ENCODE results near the gene PTPN4. TPM values are rescaled to one million over a fixed set of nuclear protein-coding genes. Genes with fewer than 3 reads are reported as not detected.

PTPN4 gene
- total and polyA plus RNA-seq, 2 of the 13 experiments (the other 11 are each of a cell fraction or from before 2014, with no cell fraction given): 20.3 to 34.6 TPM

GRCh38 chr2:119721043-119721442 lies 38.7 kb upstream of the PTPN4 start:
- in situ Hi-C loops (cut with HindIII; ENCODE audit: extremely low pct_ligation_motif_present, low pct_unique_long_range_greater_than_20kb): no loop called here
- CTCF ChIA-PET (ENCODE audit: low intra/inter-chr PET ratio, low total read pairs): interaction anchor here (1.8 kb wide), 1 partner anchor 19 kb away, joined by 4 read pairs; no protein-coding TSS in a partner anchor

GRCh38 chr2:119721462-119721861 lies 38.3 kb upstream of the PTPN4 start:
- CTCF ChIA-PET (ENCODE audit: low intra/inter-chr PET ratio, low total read pairs): interaction anchor here (1.8 kb wide), 1 partner anchor 19 kb away, joined by 4 read pairs; no protein-coding TSS in a partner anchor
- FAIRE-seq (no peak), DNase-seq (ENCODE audit: low spot score) (peak; percentile 33), ATAC-seq (peak; percentile 45)
- Histone ChIP-seq H3K36me3 (replicated peaks in 1 of 2; ENCODE audit: control insufficient read depth in 1 of 2, insufficient read depth in 2 of 2, low read length in 2 of 2) (no peaks in the 10 kb centered on the region), H4K20me1 (ENCODE audit: insufficient read depth, low read length) (no peaks in the 10 kb centered on the region), H3K4me3 (replicated peaks in 1 of 3; ENCODE audit: insufficient read depth in 1 of 3, low read depth in 2 of 3, low read length in 3 of 3) (no peak overlapping the region), H3K79me2 (ENCODE audit: insufficient read depth, low read length) (no peaks in the 10 kb centered on the region), H2AFZ (ENCODE audit: low read length) (no peak overlapping the region), H3K27me3 (ENCODE audit: control insufficient read depth in 1 of 2, insufficient read depth in 2 of 2, low read length in 2 of 2) (peaks cover 0 to 28% of the 10 kb centered on the region in 2 experiments; a peak in 3 of 5 replicates), H3K4me2 (ENCODE audit: low read depth, low read length) (peak overlapping the region; percentile 8), H3K9ac (ENCODE audit: insufficient read depth, low read depth, low read length) (no peak overlapping the region), H3K9me3 (ENCODE audit: low read length) (no peaks in the 10 kb centered on the region), H3K27ac (ENCODE audit: extremely low read length, insufficient read depth, low read length) (no peak overlapping the region), H3K4me1 (ENCODE audit: insufficient read depth, low read length) (peaks cover 76% of the 10 kb centered on the region)
- intact Hi-C loops (cut with micrococcal nuclease; ENCODE audit: unreplicated experiment) (no loop called here), in situ Hi-C loops (cut with HindIII; ENCODE audit: extremely low pct_ligation_motif_present, low pct_unique_long_range_greater_than_20kb) (no loop called here)
- 23% methylated on average over 5 of the region's 5 CpGs for WGBS (ENCODE audit: low lambda C conversion rate)
- BruUV-seq (replicated peaks): no TSS peak
- POLR2A ChIA-PET: interaction anchor here (1.2 kb wide), 1 partner anchor 43 kb away, joined by 4 read pairs; the partner anchor contains the start of gene TMEM177
- TF ChIP-seq ARID4A (CRISPR knock-in tag; IDR thresholded peaks at IDR 0.05; ENCODE audit: borderline replicate concordance): peak; percentile 22; the same call in 1 of the 2 replicates
- 0 out of 2 replicates have a peak, but pooled peaks have one; percentile 0 for TF ChIP-seq PHF21A (CRISPR knock-in tag; IDR thresholded peaks at IDR 0.05)
- TF ChIP-seq EP300 (IDR thresholded peaks at IDR 0.05; ENCODE audit: low read depth in 2 of 2, low read length in 2 of 2): no peak
- TF ChIP-seq EP300 (CRISPR knock-in tag; IDR thresholded peaks at IDR 0.05; ENCODE audit: borderline replicate concordance): no peak
- TF ChIP-seq NR2F6 (IDR thresholded peaks at IDR 0.05): 0 out of 2 replicates have a peak, but pooled peaks have one; percentile 5
- TF ChIP-seq NR2F6 (CRISPR knock-in tag; IDR thresholded peaks at IDR 0.05): no peak
- TF ChIP-seq KLF16 (CRISPR knock-in tag; IDR thresholded peaks at IDR 0.05): 0 out of 4 replicates have a peak, but pooled peaks of 1 of the 2 experiments have one; percentile 17
- peak; percentile 26 for TF ChIP-seq STAG1 (CRISPR knock-in tag; IDR thresholded peaks at IDR 0.05)
- 0 out of 2 replicates have a peak, but pooled peaks have one; percentile 47 for TF ChIP-seq KAT8 (CRISPR knock-in tag; IDR thresholded peaks at IDR 0.05)
- TF ChIP-seq ZNF3 (CRISPR knock-in tag; IDR thresholded peaks at IDR 0.05): peak; percentile 46; the same call in 1 of the 2 replicates
- TF ChIP-seq FOXK1 (CRISPR knock-in tag; IDR thresholded peaks at IDR 0.05; ENCODE audit: borderline replicate concordance, low read depth): peak; percentile 11; the same call in 1 of the 2 replicates
- no peak for TF ChIP-seq JUN (CRISPR knock-in tag; IDR thresholded peaks at IDR 0.05)

More at GRCh38 chr2:119721043-119721442, 38.7 kb upstream of the PTPN4 start:
- intact Hi-C loops (cut with micrococcal nuclease; ENCODE audit: unreplicated experiment): no loop called here
- no peaks in the 10 kb centered on the region for H3K9me3 ChIP-seq (ENCODE audit: low read length)
- no peaks in the 10 kb centered on the region for H3K79me2 ChIP-seq (ENCODE audit: insufficient read depth, low read length)
- BruUV-seq (replicated peaks): no TSS peak
- H3K27ac ChIP-seq (ENCODE audit: extremely low read length, insufficient read depth, low read length): no peak overlapping the region
- ATAC-seq (no peak), DNase-seq (ENCODE audit: low spot score) (no peak), FAIRE-seq (no peak)
- H3K27me3 ChIP-seq (ENCODE audit: control insufficient read depth in 1 of 2, insufficient read depth in 2 of 2, low read length in 2 of 2): peaks cover 0 to 32% of the 10 kb centered on the region in 2 experiments; a peak in 3 of 5 replicates
- H3K4me3 ChIP-seq (replicated peaks in 1 of 3; ENCODE audit: insufficient read depth in 1 of 3, low read depth in 2 of 3, low read length in 3 of 3): no peak overlapping the region
- 0 out of 2 replicates have a peak, but pooled peaks have one; percentile 9 for TF ChIP-seq FOSL2 (CRISPR knock-in tag; IDR thresholded peaks at IDR 0.05)
- TF ChIP-seq ZNF431 (CRISPR knock-in tag; IDR thresholded peaks at IDR 0.05; ENCODE audit: borderline replicate concordance, low read depth): no peak
- no peak for TF ChIP-seq ARID2 (CRISPR knock-in tag; IDR thresholded peaks at IDR 0.05; ENCODE audit: borderline replicate concordance)
- no peak for TF ChIP-seq RAD21 (CRISPR knock-in tag; IDR thresholded peaks at IDR 0.05)
- TF ChIP-seq ZNF331 (CRISPR knock-in tag; IDR thresholded peaks at IDR 0.05): no peak
- TF ChIP-seq TCF7 (IDR thresholded peaks at IDR 0.05; ENCODE audit: low read depth): no peak
- TF ChIP-seq TBL1XR1 (IDR thresholded peaks at IDR 0.05; ENCODE audit: borderline replicate concordance, low read length, partially characterized antibody): no peak
- TF ChIP-seq HNRNPH1 (optimal IDR thresholded peaks at IDR 0.05; ENCODE audit: low read depth, low read length): no peak
- TF ChIP-seq PHF21A (CRISPR knock-in tag; IDR thresholded peaks at IDR 0.05): 0 out of 2 replicates have a peak, but pooled peaks have one; percentile 11
- H3K9ac ChIP-seq (ENCODE audit: insufficient read depth, low read depth, low read length): no peak overlapping the region
- peaks cover 80% of the 10 kb centered on the region for H3K4me1 ChIP-seq (ENCODE audit: insufficient read depth, low read length)
- no peak overlapping the region for H2AFZ ChIP-seq (ENCODE audit: low read length)
- H3K36me3 ChIP-seq (replicated peaks in 1 of 2; ENCODE audit: control insufficient read depth in 1 of 2, insufficient read depth in 2 of 2, low read length in 2 of 2): no peaks in the 10 kb centered on the region
- H4K20me1 ChIP-seq (ENCODE audit: insufficient read depth, low read length): no peaks in the 10 kb centered on the region
- POLR2A ChIA-PET: interaction anchor here (1.2 kb wide), 1 partner anchor 42 kb away, joined by 4 read pairs; the partner anchor contains the start of gene TMEM177
- 69% methylated on average over 1 of the region's 1 CpG for WGBS (ENCODE audit: low lambda C conversion rate)
- 0 out of 2 replicates have a peak overlapping the region, but pooled peaks have one; percentile 8 for H3K4me2 ChIP-seq (ENCODE audit: low read depth, low read length)

All from HepG2 (cell line).